Right cardiac atrium (tissue), 5 donors: ENCODE data around the gene THPO. TPM values are rescaled to one million over a fixed set of nuclear protein-coding genes. Genes with fewer than 3 reads are reported as not detected.

Source experiments
- ATAC-seq, 2 donors: fragments of 200-7000 bp; cut with Tn5 transposase; one replicate each; pipeline versions ENCODE4 v1.8.0 to v1.9.1; 2020; ENCODE audit warnings: moderate library complexity in 2 of 2, mild to moderate bottlenecking in 1 of 2
- DNase-seq, 3 donors: peaks; one replicate each; pipeline ENCODE4 v3.0.0-alpha.2; 2020
- H3K27ac ChIP-seq: one replicate; pipeline ENCODE4 v1.5.1; 2013; ENCODE audit warnings: mild to moderate bottlenecking, low read length, control low read depth, moderate library complexity
- H3K27me3 ChIP-seq: one replicate; pipeline ENCODE4 v1.6.1; 2013; ENCODE audit not compliant: control insufficient read depth, insufficient read depth
- H3K4me1 ChIP-seq: one replicate; pipeline ENCODE4 v1.6.1; 2013; ENCODE audit warnings: low read length; ENCODE audit not compliant: control insufficient read depth, insufficient read depth
- H3K4me3 ChIP-seq: one replicate; pipeline ENCODE4 v1.5.1; 2013; ENCODE audit warnings: low read length, control low read depth
- H3K9me3 ChIP-seq: one replicate; pipeline ENCODE4 v1.6.1; 2013; ENCODE audit warnings: low read length; ENCODE audit not compliant: control insufficient read depth
- WGBS: extraction: QIAGEN DNeasy Blood & Tissue Kit; methylation state at CpG from one replicate; pipeline ENCODE4 v1.1.7; 2013; 5-methylcytosine and 5-hydroxymethylcytosine counted together
- intact Hi-C, 4 donors: fragments of 100-400 bp; cut with DNase I; formaldehyde crosslinking; loops; one replicate each; pipeline versions ENCODE4 v1.11.0 to v1.14.0; 2022 to 2023
- polyA plus RNA-seq: library from polyadenylated mRNA; stranded (reverse); fragments of 200-250 nt; gene quantifications from one replicate; pipeline ENCODE4 v1.2.3, GENCODE V29; 2013
- total RNA-seq, 4 donors: library from RNA; stranded (reverse); fragmentation: NEBNext Ultra II Directional; extraction: Animal tissue kit (Norgen Biotek cat#: 25700); gene quantifications; one replicate each; pipeline ENCODE4 v1.2.1, GENCODE V29; 2021
- donor health status: healthy with polysubstance abuse.
- donor health status: DM: no; HTN: yes; CAD: no.
- donor health status: DM: no; HTN: no; CAD: no.
- donor health status: DM: no; HTN: yes; CAD: no; lungs with severe emphysema.
- donor health status: DM: yes; HTN: yes; CAD: no.

The THPO gene
- total and polyA plus RNA-seq, 5 donors: 0.23 to 0.47 (median 0.31) TPM

DNA sequence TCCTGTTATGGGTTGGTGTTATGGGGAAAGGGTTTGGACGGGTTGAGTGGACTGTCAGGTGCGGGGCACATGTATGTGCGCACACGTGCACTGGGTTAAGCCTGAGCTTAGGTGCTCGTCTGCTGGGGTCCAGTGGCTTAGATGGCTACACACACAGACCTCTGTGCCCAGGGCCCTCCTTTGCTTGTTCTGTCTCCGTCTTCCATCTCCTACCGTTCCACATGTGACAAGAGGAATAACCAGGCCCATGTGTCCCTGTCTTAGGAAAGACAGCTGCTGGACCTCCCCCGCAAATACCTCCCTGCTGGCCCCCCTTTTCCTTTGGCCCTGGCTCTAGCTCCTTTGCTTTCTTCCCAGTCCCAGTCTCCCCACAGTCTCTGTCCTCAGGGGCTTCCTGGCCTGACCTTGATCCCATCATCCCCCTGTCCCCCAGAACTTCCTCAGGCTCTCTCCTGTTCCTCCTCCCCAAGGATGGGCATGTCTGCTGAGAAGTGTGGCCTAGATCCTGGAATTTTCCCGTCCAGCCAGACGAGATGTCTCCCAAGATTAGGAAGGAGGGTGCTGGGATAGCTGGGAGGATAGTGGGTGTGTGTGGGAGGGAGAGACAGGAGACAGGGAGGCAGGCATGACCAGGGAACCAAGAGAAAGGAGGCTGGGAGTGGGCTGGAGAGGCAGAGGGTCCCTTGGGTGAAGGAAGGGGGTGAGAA, 797 bp upstream of the THPO start:
- peaks cover 2% of the 10 kb centered on the region for H3K4me1 ChIP-seq
- no peak for DNase-seq
- 69% methylated on average over 10 of the region's 10 CpGs for WGBS
- intact Hi-C loops: loop anchor here in 2 of 4 donors (10.0 kb wide), 2 partner anchors 136 to 166 kb away; no protein-coding TSS in a partner anchor
- no peak for ATAC-seq
- H3K27ac ChIP-seq: peak overlapping the region; percentile 14
- H3K4me3 ChIP-seq: no peak overlapping the region
- no peaks in the 10 kb centered on the region for H3K9me3 ChIP-seq
- H3K27me3 ChIP-seq: no peaks in the 10 kb centered on the region

DNA sequence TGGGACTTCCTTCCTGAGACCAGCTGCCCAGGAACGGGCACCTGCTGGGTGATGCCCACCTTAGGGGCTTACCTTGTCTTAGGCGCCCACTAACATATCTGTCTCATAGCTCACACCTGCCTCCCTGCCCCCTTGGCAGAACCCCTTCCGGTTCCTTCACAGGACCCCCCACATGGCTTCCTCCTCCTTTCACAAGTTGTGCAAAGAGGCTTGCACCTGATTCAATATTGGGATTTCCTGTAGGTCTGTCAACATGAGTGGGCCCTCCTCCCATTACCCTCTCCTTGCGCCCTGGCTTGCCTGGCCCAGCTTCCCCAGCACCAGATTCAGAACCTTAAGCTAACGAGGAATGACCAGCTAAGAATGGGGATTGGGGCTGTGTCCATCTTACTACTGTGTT, 633 bp downstream of the THPO start:
- intact Hi-C loops: loop anchor here in 2 of 4 donors (10.0 kb wide), 2 partner anchors 137 to 167 kb away; no protein-coding TSS in a partner anchor
- DNase-seq (no peak), ATAC-seq (no peak)
- 76% methylated on average over 5 of the region's 5 CpGs for WGBS
- Histone ChIP-seq H3K27ac (no peak overlapping the region), H3K27me3 (no peaks in the 10 kb centered on the region), H3K4me1 (peaks cover 2% of the 10 kb centered on the region), H3K9me3 (no peaks in the 10 kb centered on the region), H3K4me3 (no peak overlapping the region)

DNA sequence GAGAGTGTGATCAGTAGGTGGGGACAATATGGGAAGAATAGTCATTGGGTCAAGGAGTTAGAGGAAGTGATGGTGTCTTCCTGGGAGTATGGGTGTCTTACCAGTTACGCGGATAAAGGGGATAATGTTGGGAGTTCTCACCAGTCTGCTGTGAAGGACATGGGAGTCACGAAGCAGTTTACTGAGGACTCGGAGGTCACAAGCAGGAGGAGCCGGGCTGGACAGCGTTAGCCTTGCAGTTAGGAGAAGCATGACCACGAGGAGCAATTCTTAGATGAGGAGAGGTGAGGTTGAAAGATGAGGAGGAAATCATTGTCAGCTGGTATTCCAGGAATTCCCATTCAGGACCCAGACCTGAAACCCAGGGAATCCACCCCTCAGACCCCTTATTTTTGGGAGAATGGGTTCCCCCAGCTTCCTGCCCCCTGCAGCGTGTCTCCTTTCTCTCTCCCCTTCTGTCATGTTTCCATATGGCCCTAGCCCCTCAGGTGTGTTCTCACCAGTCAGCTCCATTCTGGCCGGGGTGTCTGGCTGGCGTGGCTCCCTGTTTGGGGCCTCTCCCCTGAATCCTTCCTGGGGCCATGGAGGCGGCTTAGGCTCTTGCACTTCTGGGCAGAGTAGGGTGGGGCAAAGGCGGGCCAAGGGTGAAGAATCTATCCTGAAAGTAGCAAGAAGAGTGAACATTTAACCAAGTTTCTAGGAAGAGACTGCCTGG, 2.1 kb downstream of the THPO start:
- no peaks in the 10 kb centered on the region for H3K4me1 ChIP-seq
- intact Hi-C loops: loop anchor here in 2 of 4 donors (10.0 kb wide), 2 partner anchors 139 to 169 kb away; no protein-coding TSS in a partner anchor

DNA sequence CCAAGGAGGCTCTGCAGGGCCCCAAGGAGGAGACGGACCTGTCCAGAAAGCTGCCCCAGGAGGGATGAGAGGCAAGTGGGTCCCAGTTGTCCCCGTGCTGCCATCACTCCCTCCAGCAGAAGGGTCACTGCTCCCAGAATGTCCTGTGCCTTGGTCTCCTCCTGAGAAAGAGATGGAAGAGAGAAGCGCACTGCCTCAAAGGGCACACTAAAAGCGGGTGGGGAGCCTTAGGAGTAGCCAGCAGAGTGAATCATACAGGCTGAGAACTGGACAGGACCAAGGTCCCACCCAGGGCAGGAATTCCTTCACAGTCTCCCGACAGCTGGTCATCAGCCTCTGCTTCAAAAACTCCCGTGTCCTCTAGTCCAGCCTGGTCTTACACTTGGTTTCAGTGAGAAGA, 4.6 kb downstream of the THPO start:
- Histone ChIP-seq H3K27me3 (no peaks in the 10 kb centered on the region), H3K4me3 (no peak overlapping the region), H3K4me1 (peaks cover 6% of the 10 kb centered on the region), H3K9me3 (no peaks in the 10 kb centered on the region), H3K27ac (no peak overlapping the region)
- DNase-seq (peak in 2 of 3 donors; percentile 52 to 56), ATAC-seq (peak; percentile 22 to 61)
- 70% methylated on average over 6 of the region's 6 CpGs for WGBS
- intact Hi-C loops: loop anchor here (5.0 to 10.0 kb wide), 3 partner anchors 141 to 171 kb away; no protein-coding TSS in a partner anchor

More for the DNA sequence above, 2.1 kb downstream of the THPO start:
- Histone ChIP-seq H3K9me3 (no peaks in the 10 kb centered on the region), H3K27ac (no peak overlapping the region), H3K4me3 (no peak overlapping the region), H3K27me3 (no peaks in the 10 kb centered on the region)
- DNase-seq (no peak), ATAC-seq (no peak)
- 85% methylated on average over 12 of the region's 12 CpGs for WGBS

DNA sequence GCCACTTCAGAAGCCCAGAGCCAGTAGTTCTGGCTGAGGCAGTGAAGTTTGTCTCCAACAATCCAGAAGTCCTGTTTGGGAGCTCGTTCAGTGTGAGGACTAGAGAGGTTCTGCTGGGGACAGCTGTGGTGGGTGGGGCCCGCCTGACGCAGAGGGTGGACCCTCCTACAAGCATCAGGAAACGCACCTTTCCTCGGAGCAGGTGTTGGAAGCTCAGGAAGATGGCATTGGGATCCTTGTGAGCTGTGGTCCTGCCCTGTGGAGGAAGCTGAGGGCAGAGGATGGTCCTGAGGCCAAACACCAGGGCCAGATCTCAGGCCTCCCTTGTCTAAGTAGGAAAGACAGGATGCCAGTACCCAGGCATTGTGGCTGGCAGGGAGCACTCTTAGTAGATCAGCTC, 5.1 kb downstream of the THPO start:
- H3K27me3 ChIP-seq: no peaks in the 10 kb centered on the region
- 71% methylated on average over 5 of the region's 5 CpGs for whole genome bisulfite sequencing
- no peak overlapping the region for H3K4me3 ChIP-seq
- H3K4me1 ChIP-seq: peaks cover 6% of the 10 kb centered on the region
- DNase-seq (no peak), ATAC-seq (no peak)
- no peak overlapping the region for H3K27ac ChIP-seq
- intact Hi-C loops: loop anchor here (5.0 to 10.0 kb wide), 3 partner anchors 142 to 172 kb away; no protein-coding TSS in a partner anchor
- no peaks in the 10 kb centered on the region for H3K9me3 ChIP-seq

DNA sequence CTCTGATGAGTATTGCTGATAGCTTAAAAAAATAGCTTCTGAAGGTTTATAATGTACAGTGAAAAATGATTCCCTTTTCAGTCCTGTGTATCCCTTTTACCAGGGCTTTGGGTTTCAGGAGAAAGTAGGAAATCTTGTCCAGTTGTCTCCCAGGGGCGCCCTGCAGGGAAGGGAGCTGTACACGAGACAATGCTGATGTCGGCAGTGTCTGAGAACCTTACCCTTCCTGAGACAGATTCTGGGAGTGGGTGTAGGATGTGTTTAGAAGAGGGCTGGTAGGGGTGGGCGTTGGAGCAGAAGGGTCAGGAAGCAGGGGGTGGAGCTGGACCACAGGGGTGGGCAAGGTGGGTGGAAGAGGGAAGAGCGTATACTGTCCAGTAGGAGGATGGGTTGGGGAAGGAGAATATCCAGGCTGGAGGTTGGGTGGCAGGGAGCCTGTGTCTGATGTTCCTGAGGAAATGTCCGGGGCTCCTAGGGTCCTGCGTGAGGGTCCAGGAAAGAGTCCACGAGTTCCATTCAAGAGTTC, 5.6 kb downstream of the THPO start:
- H3K27me3 ChIP-seq: no peaks in the 10 kb centered on the region
- no peak for DNase-seq
- WGBS: 71% methylated on average over 8 of the region's 8 CpGs

DNA sequence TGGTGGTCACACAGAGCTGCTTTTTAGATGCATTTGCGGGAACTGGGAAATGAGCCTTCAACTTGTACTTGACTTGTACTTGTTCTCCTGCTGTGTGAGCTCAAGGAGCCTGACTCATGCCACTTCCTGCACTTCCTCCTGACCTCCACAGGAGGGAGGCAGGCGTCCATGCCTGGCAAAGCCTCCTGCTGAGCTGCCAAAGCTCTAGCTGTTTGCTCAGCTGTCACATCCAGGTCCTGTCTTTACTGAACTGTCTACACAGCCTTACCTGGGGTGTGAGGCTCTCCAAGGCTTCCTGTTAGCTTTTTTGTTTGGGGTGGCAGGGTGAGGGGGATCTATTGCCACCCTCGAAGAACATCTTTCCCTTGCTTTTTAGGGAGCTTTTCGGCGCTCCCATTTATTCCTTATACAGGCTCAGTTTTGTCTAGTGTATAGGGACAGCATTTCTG, 6.4 kb downstream of the THPO start:
- intact Hi-C loops: loop anchor here (2.0 to 10.0 kb wide), 4 partner anchors 143 to 173 kb away; no protein-coding TSS in a partner anchor
- Histone ChIP-seq H3K4me1 (peaks cover 6% of the 10 kb centered on the region), H3K9me3 (no peaks in the 10 kb centered on the region), H3K4me3 (no peak overlapping the region), H3K27ac (no peak overlapping the region), H3K27me3 (no peaks in the 10 kb centered on the region)
- DNase-seq: peak; percentile 83 to 91 (median 90)
- peak; percentile 87 to 90 for ATAC-seq
- 51% methylated on average over 5 of the region's 5 CpGs for WGBS

More for the DNA sequence above, 5.6 kb downstream of the THPO start:
- intact Hi-C loops: loop anchor here (5.0 to 10.0 kb wide), 3 partner anchors 142 to 172 kb away; no protein-coding TSS in a partner anchor
- H3K9me3 ChIP-seq: no peaks in the 10 kb centered on the region
- peaks cover 6% of the 10 kb centered on the region for H3K4me1 ChIP-seq
- H3K27ac ChIP-seq: no peak overlapping the region
- no peak overlapping the region for H3K4me3 ChIP-seq
- ATAC-seq: no peak

DNA sequence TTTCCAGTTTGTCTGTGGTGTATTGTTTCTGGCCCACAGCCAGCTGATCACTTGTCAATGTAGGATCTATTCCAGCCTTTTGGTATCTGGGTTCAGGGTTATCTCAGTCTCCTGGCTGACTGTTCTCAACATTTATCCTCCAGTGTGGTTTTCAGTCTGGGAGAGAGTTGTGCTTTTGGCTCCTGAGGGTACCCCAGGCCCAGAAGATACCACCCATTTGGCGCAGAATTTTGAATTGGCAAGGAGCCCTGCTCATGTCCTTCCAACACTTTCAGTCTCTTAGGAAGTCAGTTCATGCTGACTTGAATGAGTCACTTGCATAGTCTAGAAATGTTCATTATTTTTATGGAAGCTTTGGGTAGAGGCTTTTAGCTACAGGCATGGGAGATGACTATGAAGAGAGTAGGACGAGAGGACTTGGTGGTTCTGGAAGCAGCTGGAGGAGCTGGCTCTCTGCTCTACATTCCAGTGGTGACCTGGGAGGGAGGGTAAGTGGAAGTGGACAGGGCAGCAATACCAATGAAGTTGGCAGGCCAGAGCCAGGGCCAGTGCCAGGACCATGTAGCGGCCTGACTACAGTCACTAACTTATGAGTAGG, 9.3 kb downstream of the THPO start:
- H3K9me3 ChIP-seq: no peaks in the 10 kb centered on the region
- peak; percentile 31 to 45 for ATAC-seq
- WGBS: 39% methylated on average over 3 of the region's 3 CpGs
- intact Hi-C loops: no loop called here
- H3K27me3 ChIP-seq: no peaks in the 10 kb centered on the region
- H3K27ac ChIP-seq: peak overlapping the region; percentile 39
- peak in 2 of 3 donors; percentile 63 to 83 for DNase-seq
- no peak overlapping the region for H3K4me3 ChIP-seq
- peaks cover 6% of the 10 kb centered on the region for H3K4me1 ChIP-seq

DNA sequence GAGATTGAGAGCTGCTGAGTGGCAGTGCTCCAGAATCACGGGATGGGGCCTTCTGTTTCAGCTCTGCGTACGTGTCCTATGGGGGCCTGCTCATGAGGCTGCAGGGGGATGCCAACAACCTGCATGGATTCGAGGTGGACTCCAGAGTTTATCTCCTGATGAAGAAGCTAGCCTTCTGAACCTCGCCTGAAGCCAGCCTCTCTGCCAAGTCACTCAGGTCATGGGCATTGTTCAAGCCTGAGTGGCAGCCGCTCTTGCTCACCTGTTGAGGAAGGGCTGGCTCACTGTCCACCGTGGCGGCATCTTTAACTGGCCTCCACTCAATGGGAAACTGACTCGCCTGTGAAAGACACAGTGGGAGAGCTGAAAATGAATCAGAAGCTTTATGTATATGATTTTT, 9.9 kb downstream of the THPO start:
- no peak for ATAC-seq
- Histone ChIP-seq H3K27me3 (no peaks in the 10 kb centered on the region), H3K9me3 (no peaks in the 10 kb centered on the region), H3K4me3 (no peak overlapping the region), H3K4me1 (peaks cover 6% of the 10 kb centered on the region), H3K27ac (no peak overlapping the region)
- intact Hi-C loops: no loop called here
- WGBS: 75% methylated on average over 9 of the region's 9 CpGs
- no peak for DNase-seq

DNA sequence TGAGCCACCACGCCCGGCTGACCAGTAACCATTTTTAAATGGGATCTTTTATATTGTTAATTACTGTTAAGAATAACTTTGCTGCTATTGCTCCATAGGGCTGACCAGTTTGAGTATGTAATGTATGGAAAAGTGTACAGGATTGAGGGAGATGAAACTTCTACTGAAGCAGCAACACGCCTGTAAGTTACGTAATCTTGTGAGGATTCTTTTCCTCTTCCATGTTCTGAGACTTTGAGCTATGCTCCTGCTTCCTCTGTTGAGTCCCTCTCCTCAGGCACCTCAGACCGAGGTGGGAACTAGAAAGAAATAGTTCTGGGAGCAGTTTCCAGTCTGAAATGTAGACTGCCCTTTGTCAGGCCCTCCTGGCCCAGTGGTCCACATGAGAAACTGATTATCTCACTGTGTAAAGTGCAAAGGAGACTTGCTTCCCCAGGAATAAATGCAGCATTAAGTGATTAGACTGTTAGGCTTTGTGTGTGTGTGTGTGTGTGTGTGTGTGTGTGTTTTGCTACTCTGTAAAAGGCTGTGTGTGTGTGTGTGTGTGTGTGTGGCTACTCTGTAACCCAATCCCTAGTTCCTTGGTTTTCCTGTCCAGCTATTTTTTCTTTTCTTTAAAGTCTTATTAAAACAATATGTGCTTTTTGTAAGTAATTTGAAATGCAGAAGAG, 11.3 kb downstream of the THPO start:
- H3K9me3 ChIP-seq: no peaks in the 10 kb centered on the region
- 85% methylated on average over 5 of the region's 5 CpGs for WGBS
- H3K27ac ChIP-seq: no peak overlapping the region
- H3K27me3 ChIP-seq: no peaks in the 10 kb centered on the region
- no peak overlapping the region for H3K4me3 ChIP-seq
- DNase-seq (no peak), ATAC-seq (no peak)
- intact Hi-C loops: no loop called here
- peaks cover 6% of the 10 kb centered on the region for H3K4me1 ChIP-seq
